DOHH2 (cell line): ENCODE measurements around the gene EXD3.

Experiments
- EZH2phosphoT487 ChIP-seq: fragments of 200-600 bp; sonication (generic); IDR thresholded peaks from 2 replicates; pipeline ENCODE4 v1.6.1; 2017; ENCODE audit warnings: borderline replicate concordance, mild to moderate bottlenecking, antibody characterized with exemption, low read length, moderate library complexity, mixed read lengths
- TF ChIP-seq, protein P1 (sequence below): fragments of 200-600 bp; sonication (generic); IDR thresholded peaks from one replicate; pipeline ENCODE4 v1.5.1; 2014; ENCODE audit warnings: antibody characterized with exemption, mild to moderate bottlenecking, low read depth, low read length; ENCODE audit not compliant: poor library complexity, severe bottlenecking

GRCh38 chr9:137426018-137426681 lies 3.2 kb upstream of the EXD3 start:
- TF ChIP-seq, protein P1, sequence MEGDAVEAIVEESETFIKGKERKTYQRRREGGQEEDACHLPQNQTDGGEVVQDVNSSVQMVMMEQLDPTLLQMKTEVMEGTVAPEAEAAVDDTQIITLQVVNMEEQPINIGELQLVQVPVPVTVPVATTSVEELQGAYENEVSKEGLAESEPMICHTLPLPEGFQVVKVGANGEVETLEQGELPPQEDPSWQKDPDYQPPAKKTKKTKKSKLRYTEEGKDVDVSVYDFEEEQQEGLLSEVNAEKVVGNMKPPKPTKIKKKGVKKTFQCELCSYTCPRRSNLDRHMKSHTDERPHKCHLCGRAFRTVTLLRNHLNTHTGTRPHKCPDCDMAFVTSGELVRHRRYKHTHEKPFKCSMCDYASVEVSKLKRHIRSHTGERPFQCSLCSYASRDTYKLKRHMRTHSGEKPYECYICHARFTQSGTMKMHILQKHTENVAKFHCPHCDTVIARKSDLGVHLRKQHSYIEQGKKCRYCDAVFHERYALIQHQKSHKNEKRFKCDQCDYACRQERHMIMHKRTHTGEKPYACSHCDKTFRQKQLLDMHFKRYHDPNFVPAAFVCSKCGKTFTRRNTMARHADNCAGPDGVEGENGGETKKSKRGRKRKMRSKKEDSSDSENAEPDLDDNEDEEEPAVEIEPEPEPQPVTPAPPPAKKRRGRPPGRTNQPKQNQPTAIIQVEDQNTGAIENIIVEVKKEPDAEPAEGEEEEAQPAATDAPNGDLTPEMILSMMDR: no peak
- TF ChIP-seq EZH2phosphoT487: no peak
